ENCODE results near the gene SPEM2. TPM values are rescaled to one million over a fixed set of nuclear protein-coding genes. Genes with fewer than 3 reads are reported as not detected.

The SPEM2 gene
- total and polyA plus RNA-seq, 2 of the 8 experiments (the other 6 are each of a cell fraction or from before 2014, with no cell fraction given) = 0.03 TPM; not detected in 1

DNA sequence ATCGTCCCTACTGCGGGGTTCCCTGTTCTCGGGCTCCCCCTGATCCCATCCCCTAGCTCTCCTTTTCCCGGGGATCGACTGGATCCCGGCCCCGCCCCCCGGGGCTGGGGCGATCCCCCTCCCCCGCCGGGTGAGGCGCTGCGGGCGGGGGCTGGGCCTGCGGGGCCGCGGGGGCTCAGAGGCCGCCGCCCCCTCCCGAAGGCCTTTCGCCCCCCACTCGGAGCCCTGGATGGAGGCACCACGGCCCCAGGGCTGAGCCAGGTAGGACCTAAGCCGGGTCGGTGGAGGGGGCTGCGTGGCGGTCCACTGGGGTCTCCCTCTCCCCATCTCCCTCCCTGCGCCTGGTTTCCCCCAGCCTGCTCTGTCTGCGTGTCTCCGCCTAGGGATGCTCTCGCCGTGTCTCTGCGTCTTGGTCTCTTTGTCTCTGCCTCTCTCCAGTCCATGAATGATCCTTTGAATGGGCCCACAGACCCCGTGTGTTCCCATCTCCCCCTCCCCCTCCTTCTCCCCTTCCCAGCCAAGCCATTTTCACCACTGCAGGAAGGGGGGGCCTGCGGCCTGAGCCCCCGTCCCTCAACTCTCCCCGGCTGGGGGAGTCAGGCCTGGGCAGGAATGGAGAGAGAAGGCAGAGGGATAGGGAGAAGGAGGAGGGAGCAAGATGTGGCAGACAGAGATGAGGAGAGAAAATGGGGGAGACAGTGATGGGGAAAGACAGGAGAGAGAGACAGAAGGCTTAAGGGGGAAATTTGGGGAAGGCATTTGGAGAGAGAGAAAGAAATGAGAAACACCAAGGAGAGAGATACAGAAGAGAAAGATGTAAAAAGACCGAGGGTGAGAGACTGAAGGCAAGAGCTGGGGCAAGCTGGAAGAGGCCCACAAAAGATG, 19.8 kb upstream of the SPEM2 start (continued):
- no peak for TF ChIP-seq SIN3A (conservative IDR thresholded peaks at IDR 0.05 in 1 of 2, IDR thresholded peaks at IDR 0.05 in 1 of 2; ENCODE audit: low read depth in 1 of 2, low read length in 2 of 2)
- TF ChIP-seq CHD2 (IDR thresholded peaks at IDR 0.05; ENCODE audit: low read length) = no peak
- TF ChIP-seq YY1 (IDR thresholded peaks at IDR 0.05; ENCODE audit: low read depth, low read length) = no peak
- TF ChIP-seq BCL11A (IDR thresholded peaks at IDR 0.05; ENCODE audit: low read depth in 2 of 2, low read length in 2 of 2) = no peak
- 0 out of 2 replicates have a peak, but pooled peaks have one; percentile 5 for TF ChIP-seq RBBP5 (IDR thresholded peaks at IDR 0.05; ENCODE audit: borderline replicate concordance, low read depth, low read length)
- no peak for TF ChIP-seq ZNF274 (IDR thresholded peaks at IDR 0.05; ENCODE audit: borderline replicate concordance, extremely low read depth, low read length)
- no peak for TF ChIP-seq CREB1 (IDR thresholded peaks at IDR 0.05)
- TF ChIP-seq FOSL1 (IDR thresholded peaks at IDR 0.05; ENCODE audit: insufficient read depth, low read depth, low read length) = no peak
- TF ChIP-seq CBX8 (IDR thresholded peaks at IDR 0.05; ENCODE audit: borderline replicate concordance, low read depth, low read length) = no peak
- TF ChIP-seq PHF8 (conservative IDR thresholded peaks at IDR 0.05; ENCODE audit: low read depth, low read length) = no peak
- 0 out of 2 replicates have a peak, but pooled peaks have one; percentile 24 for TF ChIP-seq BACH1 (IDR thresholded peaks at IDR 0.05; ENCODE audit: low read length)
- no peak for TF ChIP-seq GTF2F1 (IDR thresholded peaks at IDR 0.05; ENCODE audit: borderline replicate concordance, low read depth, low read length)
- no peak for TF ChIP-seq SP2 (IDR thresholded peaks at IDR 0.05; ENCODE audit: low read length)
- no peak for TF ChIP-seq RNF2 (IDR thresholded peaks at IDR 0.05; ENCODE audit: borderline replicate concordance, low read depth, low read length, missing control alignments, poor library complexity, severe bottlenecking)
- peak; percentile 36; the same call in 1 of the 2 replicates for TF ChIP-seq SUZ12 (IDR thresholded peaks at IDR 0.05; ENCODE audit: low read length)
- TF ChIP-seq RAD21 (IDR thresholded peaks at IDR 0.05 in 1 of 2, conservative IDR thresholded peaks at IDR 0.05 in 1 of 2; ENCODE audit: low read depth in 2 of 2, low read length in 2 of 2) = no peak
- TF ChIP-seq CEBPB (IDR thresholded peaks at IDR 0.05; ENCODE audit: low read depth, low read length) = no peak

All from H1 (cell line).